HL-60 (cell line): ENCODE data around the gene RPS6KL1.

Experiments
- DNase-seq, 2 experiments: peaks; one replicate each; pipeline ENCODE4 v3.0.0-alpha.2; 2010 to 2020; ENCODE audit warnings: low read depth in 1 of 2, low spot score in 1 of 2
- H3K27ac ChIP-seq: fragments of 250-450 bp; sonication (Bioruptor Pico); replicated peaks from 2 replicates; pipeline ENCODE4 v1.5.1; 2020; ENCODE audit warnings: mild to moderate bottlenecking, moderate library complexity
- H3K27me3 ChIP-seq: fragments of 250-450 bp; sonication (Bioruptor Pico); 2 replicates; pipeline ENCODE4 v1.5.1; 2021; ENCODE audit warnings: mild to moderate bottlenecking, moderate library complexity; ENCODE audit not compliant: insufficient read depth, poor library complexity, severe bottlenecking
- H3K4me3 ChIP-seq: replicated peaks from 2 replicates; pipeline ENCODE4 v1.5.1; 2011; ENCODE audit warnings: mild to moderate bottlenecking, control low read depth, low read length; ENCODE audit not compliant: insufficient read depth
- GABPA ChIP-seq: IDR thresholded peaks from 2 replicates; pipeline ENCODE4 v1.6.1; 2012; ENCODE audit warnings: low read depth
- POLR2AphosphoS5 ChIP-seq: IDR thresholded peaks from 2 replicates; pipeline ENCODE4 v1.6.1; 2012; ENCODE audit warnings: low read depth
- SPI1 ChIP-seq: IDR thresholded peaks from 2 replicates; pipeline ENCODE4 v1.6.1; 2012; ENCODE audit warnings: low read depth, mild to moderate bottlenecking, borderline replicate concordance
- TF ChIP-seq, protein P1 (sequence below): IDR thresholded peaks from 2 replicates; pipeline ENCODE4 v1.6.1; 2012; ENCODE audit warnings: low read depth; ENCODE audit not compliant: insufficient replicate concordance
- TF ChIP-seq, protein P2 (sequence below): IDR thresholded peaks from one replicate; pipeline ENCODE4 v1.5.1; 2011; ENCODE audit warnings: low read length, control low read depth, inconsistent platforms; ENCODE audit not compliant: insufficient read depth

Gene RPS6KL1

DNA sequence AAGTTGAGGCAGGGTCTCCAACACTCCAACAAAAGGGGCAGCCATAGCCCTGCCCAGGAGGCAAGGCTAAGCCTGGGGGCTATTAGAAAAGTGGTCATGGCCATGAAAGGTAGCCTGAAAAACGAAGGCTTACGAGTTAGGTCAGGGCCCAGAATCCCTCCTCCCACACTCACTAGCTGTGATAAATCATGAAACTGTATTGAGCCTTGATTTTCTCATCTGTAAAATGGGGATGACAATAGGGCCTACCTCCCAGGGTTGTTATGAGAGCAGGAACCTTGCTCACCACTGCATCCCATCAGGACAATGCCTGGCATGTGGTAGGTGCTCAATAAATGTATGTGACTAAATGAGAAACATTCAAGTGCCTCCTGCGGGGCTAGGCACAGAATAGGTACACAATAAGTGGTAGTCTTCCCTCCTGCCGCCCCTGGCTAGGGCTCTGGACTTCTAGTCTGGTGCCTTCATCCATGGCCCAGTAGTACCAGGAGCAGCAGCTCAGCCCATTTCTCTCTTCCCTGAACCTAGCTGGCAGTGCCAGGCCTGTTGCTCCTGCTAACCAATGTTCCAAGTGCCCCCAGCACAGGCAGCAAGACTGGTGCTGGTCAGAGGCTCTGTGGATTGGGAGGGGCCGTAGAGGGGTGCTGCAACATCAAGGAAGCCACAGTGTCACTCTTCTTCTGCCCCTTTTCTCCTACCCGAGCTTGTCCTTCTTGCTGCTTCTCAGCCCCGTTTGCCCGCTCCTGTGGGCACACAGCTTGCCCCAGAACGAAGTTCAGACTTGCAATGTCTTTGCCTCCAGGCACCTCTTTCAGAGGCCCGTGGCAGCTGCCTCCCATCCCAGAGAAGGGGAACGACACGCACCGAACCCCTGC lies 24.5 kb upstream of the RPS6KL1 start:
- no peak for DNase-seq
- no peak overlapping the region for H3K4me3 ChIP-seq
- no peak for TF ChIP-seq SPI1
- TF ChIP-seq, protein P1, sequence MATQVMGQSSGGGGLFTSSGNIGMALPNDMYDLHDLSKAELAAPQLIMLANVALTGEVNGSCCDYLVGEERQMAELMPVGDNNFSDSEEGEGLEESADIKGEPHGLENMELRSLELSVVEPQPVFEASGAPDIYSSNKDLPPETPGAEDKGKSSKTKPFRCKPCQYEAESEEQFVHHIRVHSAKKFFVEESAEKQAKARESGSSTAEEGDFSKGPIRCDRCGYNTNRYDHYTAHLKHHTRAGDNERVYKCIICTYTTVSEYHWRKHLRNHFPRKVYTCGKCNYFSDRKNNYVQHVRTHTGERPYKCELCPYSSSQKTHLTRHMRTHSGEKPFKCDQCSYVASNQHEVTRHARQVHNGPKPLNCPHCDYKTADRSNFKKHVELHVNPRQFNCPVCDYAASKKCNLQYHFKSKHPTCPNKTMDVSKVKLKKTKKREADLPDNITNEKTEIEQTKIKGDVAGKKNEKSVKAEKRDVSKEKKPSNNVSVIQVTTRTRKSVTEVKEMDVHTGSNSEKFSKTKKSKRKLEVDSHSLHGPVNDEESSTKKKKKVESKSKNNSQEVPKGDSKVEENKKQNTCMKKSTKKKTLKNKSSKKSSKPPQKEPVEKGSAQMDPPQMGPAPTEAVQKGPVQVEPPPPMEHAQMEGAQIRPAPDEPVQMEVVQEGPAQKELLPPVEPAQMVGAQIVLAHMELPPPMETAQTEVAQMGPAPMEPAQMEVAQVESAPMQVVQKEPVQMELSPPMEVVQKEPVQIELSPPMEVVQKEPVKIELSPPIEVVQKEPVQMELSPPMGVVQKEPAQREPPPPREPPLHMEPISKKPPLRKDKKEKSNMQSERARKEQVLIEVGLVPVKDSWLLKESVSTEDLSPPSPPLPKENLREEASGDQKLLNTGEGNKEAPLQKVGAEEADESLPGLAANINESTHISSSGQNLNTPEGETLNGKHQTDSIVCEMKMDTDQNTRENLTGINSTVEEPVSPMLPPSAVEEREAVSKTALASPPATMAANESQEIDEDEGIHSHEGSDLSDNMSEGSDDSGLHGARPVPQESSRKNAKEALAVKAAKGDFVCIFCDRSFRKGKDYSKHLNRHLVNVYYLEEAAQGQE: no peak
- no peak for TF ChIP-seq POLR2AphosphoS5
- TF ChIP-seq GABPA: no peak
- TF ChIP-seq, protein P2, sequence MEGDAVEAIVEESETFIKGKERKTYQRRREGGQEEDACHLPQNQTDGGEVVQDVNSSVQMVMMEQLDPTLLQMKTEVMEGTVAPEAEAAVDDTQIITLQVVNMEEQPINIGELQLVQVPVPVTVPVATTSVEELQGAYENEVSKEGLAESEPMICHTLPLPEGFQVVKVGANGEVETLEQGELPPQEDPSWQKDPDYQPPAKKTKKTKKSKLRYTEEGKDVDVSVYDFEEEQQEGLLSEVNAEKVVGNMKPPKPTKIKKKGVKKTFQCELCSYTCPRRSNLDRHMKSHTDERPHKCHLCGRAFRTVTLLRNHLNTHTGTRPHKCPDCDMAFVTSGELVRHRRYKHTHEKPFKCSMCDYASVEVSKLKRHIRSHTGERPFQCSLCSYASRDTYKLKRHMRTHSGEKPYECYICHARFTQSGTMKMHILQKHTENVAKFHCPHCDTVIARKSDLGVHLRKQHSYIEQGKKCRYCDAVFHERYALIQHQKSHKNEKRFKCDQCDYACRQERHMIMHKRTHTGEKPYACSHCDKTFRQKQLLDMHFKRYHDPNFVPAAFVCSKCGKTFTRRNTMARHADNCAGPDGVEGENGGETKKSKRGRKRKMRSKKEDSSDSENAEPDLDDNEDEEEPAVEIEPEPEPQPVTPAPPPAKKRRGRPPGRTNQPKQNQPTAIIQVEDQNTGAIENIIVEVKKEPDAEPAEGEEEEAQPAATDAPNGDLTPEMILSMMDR: no peak
- no peak overlapping the region for H3K27ac ChIP-seq
- no peaks in the 10 kb centered on the region for H3K27me3 ChIP-seq

DNA sequence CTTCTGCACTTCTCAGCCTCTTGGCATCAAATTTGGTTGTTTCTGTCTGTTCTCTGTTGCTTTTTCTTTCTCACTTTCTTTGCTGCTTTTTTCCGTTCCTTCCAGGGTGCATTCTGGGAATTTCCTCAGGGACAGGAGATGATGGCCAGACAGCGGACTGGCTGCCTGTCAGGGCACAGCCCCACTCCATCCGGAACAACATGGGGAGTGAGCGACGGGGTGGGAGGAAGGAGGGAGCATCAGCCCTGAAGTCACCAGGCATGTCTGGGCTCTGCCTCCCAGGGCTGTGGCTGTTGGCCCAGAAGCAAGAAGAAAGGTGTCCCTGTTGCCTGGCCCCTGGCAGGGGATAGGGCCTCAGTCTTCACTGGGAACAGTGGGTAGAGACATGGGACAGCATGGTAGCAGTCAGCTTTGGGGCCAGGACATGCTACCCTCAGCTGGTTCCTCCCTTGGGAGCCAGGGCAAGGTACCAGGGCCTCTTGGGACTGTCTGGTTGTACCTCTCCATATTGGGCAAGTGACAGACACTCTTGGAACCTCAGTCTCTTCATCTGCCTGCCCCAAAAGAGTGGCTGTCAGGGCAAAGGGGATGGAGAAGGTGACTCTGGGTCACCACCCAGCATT lies 23.7 kb upstream of the RPS6KL1 start:
- H3K4me3 ChIP-seq: no peak overlapping the region
- TF ChIP-seq POLR2AphosphoS5 (no peak), GABPA (no peak), SPI1 (no peak)
- TF ChIP-seq, protein P1: no peak
- TF ChIP-seq, protein P2: no peak
- H3K27ac ChIP-seq: no peak overlapping the region
- DNase-seq: no peak
- H3K27me3 ChIP-seq: no peaks in the 10 kb centered on the region

DNA sequence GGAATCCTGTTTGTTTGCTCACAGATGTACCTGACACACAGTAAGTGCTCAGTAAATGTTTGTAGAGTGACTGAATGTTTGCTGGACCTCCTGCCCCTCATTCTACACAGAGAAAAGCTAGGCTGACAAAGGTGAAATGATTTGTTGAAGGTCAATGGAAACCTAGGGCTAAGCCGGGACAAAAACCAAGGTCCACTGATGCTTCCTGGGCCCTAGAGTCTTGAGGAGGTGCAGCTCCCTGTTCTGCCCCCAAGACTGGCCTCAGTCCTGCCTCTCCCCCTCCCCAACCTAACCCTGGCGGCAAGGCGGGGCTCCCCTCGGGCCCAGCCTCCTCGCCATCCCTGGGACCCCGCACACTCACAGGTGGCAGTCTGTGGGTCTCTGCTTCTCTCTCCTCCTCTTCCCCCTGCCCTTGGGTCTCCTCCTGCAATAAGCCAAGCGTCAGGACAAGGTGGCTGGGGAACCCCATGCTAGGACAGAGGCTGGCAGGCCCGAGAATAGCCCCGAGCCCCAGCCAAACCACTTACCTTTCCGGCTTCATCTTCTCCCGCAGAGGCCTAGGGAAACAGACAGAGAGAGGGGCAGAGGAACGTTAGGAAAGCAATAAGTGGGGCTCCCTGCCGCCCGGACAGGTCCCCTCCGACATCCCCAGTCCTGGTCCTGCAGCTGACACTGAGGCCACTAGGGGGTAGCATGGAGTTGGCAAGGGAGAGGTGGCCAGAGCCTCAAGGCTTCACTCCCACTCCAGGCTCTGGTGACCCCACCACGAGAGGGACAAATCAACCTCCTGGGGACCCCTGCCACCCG lies 23.0 kb upstream of the RPS6KL1 start:
- DNase-seq: peak in 1 of 2 experiments; percentile 53
- Histone ChIP-seq H3K4me3 (no peak overlapping the region), H3K27ac (no peak overlapping the region), H3K27me3 (no peaks in the 10 kb centered on the region)
- TF ChIP-seq, protein P2: peak; percentile 53
- TF ChIP-seq, protein P1: no peak
